Stimulated activated CD8-positive, alpha-beta memory T cell treated with anti-CD3 and anti-CD28 coated beads, Interleukin-4, amount 100 ng/mL, for 4 hours (primary cell): Measurements from ENCODE around the gene RPH3AL.
"Not testable (repeated sequence)": the region's sequence is repeated elsewhere in the genome, so short reads cannot be mapped to it uniquely, and the experiment has no call there.

Experiments
- DNase-seq, 2 donors: peaks; one replicate each; pipeline ENCODE4 v3.0.0-alpha.2; 2020; ENCODE audit warnings: low read depth in 2 of 2, low spot score in 1 of 2

The RPH3AL gene

GRCh38 chr17:227946-228615, 124.5 kb downstream of the RPH3AL start:
- DNase-seq: no peak

DNA sequence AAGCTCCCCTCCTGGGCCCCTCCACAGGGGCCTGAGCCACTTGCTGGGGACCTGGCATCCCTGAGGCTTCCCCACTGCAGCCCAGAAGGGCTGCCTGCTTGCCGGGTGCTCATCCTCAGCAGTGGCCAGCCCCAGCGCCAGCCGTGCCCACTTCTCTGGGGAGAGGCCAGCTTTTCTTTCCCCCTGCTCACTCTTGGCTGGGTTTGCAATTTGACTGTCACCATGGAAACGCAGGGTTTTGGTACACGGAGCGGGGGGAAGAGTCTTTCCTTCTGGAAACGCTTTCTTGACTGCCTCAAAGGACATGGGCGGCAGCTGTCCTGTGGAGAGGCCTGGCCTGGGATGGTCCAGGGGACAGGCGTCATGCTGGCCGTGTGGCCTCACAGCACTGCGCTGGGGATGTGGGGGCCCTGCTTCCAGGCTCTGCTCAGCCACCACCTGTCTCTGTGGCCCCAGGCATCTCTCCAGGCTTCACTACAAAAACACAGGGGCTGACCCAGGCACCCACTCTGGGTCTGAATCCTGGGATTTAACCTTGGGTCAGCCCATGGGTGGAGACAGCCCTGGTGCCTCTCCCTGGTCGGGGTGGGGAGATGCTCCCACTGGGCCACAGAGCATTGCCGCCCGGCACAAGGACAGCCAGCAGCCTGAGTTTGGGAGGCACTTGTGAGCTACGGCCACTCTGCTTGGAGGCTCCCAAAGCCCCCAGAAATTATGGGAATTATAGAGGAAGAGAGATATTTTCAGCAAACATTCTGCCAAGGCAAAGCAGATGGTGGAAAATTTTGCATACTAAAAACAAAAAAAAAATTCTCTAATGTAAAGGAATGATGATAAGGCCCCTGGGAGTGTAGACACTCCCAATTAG, 125.3 kb downstream of the RPH3AL start:
- DNase-seq: no peak

DNA sequence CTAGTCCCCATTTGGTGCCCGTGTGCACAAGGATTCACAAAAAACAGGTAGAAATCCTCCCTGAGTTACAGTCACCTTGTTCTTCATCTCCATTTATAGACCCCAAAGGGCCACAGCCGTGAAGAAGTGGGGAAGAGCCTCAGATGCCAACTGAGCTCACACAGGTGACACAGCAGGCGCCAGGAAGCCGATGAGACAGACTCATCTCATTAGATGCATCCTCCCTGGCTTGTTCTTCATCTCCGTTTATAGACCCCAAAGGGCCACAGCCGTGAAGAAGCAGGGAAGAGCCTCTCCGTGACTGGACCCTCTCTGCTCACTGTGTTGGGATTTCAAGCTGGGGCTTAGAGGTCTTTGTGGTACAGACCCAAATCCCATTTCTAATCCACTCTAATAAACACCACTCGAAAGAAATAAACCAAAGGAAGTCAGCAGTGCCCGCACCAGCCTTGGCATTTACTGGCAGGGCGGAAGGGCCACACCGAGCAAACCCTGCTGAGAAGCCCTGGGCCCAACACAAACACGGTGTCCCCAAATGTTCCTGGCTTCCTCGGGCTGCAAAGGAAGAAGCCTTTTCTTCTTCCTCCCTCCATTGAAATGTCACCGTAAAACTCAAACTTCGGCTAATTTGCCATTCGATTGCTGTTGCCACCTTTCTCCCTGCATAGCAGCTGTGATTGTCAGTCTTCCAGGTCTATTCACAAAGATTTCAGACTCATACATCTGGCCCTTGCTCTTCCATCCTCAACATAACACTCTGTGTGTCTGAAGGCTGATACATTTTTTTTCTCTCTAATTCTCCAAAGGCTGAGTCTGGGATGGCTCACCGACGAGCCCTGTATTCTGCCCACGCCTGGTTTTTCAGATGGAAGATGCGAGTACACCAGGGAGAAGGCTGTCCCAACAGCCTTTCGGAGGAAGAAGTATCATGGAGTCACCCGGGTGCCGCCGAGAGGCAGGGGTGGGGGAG, 126.2 kb downstream of the RPH3AL start:
- DNase-seq: no peak

GRCh38 chr17:225551-225950, 127.1 kb downstream of the RPH3AL start:
- no peak for DNase-seq

DNA sequence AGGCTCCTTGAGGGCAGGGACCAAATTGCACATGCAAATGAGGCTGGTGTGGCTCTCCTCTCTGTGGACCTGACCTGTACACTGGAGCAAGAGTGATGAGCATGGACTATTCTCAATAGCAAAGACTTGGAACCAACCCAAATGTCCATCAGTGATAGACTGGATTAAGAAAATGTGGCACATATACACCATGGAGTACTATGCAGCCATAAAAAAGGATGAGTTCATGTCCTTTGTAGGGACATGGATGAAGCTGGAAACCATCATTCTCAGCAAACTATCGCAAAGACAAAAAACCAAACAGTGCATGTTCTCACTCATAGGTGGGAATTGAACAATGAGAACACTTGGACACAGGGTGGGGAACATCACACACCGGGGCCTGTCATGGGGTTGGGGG, 128.0 kb downstream of the RPH3AL start:
- DNase-seq: not testable (repeated sequence)

DNA sequence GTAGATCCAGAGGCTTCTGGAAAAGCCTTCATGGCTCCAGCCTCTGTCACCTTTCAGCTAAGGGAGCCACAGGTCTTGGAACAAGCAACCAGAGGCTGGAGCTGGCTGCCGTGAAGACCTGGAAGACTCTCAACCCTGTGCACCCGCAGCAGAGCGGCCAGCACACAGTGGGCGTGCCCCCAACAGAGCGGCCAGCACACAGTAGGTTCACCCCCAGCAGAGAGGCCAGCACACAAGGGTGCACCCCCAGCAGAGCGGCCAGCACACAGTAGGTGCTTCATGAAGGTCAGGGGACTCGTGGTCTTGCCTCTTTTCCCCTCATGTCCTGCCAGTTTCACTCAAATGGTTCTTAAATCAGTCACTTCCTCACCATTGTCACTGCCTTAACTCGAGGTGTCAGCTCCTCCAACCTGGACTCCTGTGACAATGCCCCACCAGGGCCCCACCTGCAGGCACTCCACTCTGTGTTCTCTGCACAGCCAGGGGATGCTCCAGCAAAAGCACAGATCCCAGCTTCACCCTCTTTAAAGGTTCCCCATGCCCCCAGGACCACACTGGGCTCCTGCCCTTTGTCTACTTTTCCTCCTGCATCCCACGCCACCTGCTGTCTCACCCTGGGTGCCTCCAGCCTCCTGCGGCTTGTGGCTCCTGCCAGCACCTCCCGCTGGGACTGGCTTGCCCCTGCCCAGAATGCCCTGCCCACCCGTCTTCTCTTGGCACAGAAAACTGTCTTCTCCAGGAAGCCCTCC, 128.7 kb downstream of the RPH3AL start:
- DNase-seq: no peak

- DNase-seq: no peak
Measured at GRCh38 chr17:222172-222571, 130.4 kb downstream of the RPH3AL start.

- DNase-seq: no peak
Measured at GRCh38 chr17:219696-220095, 132.9 kb downstream of the RPH3AL start.

GRCh38 chr17:218432-219110, 134.0 kb downstream of the RPH3AL start:
- no peak for DNase-seq

- no peak for DNase-seq
Measured at GRCh38 chr17:216625-217024, 136.0 kb downstream of the RPH3AL start.

- DNase-seq: not testable (repeated sequence)
Measured at GRCh38 chr17:215563-216478, 136.8 kb downstream of the RPH3AL start.

DNA sequence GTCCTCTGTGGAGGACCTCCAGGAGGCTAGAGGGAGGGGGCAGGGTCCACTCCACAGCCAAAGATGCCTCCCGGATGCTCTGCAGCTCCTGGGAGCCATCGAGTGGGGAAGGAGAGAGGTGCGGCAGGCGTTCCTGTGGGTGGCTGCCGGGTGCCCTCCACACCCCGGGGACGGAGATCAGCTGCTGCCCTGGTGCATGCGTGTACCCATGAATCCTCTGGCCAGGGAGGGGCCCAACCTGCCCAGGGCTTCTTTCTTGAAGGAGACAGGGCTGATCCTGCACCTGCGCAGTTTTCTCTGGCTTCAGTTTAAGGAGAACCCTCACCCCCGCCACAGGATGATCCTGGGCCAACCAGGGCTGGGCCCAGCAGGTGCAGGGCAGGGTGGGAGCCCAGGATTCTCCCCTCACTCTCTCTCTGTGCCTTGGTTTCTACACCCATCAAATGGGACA, 137.7 kb downstream of the RPH3AL start:
- DNase-seq: no peak

DNA sequence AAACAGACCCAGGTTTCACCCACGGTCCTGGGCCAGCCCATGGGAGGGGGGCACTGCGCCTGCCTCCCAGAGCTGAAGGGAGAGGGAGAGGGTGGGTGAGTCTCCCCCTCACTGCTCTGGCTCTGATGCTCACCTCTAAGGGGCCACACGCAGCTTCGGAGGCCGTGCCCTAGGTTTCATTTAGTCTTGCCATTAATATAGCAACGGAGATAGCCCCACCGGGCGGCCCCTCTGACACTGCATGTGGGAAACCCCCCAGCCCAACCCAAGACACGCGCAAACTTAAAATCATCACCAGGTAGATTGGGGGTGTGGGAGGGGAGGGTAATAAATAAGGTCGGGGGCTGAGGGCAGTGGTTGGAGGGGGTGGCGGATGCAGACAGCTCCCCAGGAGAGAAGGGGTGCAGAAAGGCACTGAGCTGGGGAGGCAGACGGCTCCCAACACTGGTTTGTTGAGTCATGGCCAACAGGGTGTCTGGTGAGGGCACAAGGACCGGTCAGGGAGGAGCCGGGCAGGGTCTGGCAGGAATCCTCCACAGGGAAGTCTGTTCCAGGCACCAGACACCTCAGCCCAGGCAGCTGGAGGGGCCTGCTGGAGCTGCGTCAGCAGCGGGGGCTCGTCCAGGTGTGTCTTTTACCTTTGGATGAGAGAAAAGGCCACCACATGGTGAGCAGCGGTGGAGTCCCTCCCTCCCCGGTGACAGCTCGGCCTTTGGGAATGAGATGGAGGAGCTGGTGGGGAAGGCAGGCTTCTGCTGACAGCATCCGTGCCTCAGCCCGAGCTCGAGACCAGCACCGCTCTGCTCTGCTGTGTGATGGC, 139.1 kb downstream of the RPH3AL start:
- no peak for DNase-seq

- no peak for DNase-seq
Measured at GRCh38 chr17:210402-210801, 142.2 kb downstream of the RPH3AL start.

DNA sequence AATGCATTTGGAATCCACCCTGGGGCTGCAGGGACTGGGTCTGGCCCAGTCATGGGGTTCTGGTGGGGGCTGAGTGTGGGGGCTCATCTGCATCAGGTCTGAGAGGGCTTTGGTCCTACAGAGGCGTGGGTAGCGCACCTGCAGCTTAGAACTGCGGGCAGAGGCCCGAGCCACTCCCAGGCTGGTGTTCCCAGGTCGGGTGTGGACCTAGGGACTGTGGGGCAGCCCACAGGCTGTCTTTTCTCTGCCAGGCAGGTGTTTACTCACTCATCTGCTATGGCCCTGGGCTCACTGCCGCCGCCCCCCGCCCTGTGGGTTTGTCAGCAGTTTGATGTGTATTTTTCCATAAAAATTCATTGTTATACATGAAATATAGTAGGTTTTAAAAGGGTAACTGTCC, 144.2 kb downstream of the RPH3AL start:
- no peak for DNase-seq

DNA sequence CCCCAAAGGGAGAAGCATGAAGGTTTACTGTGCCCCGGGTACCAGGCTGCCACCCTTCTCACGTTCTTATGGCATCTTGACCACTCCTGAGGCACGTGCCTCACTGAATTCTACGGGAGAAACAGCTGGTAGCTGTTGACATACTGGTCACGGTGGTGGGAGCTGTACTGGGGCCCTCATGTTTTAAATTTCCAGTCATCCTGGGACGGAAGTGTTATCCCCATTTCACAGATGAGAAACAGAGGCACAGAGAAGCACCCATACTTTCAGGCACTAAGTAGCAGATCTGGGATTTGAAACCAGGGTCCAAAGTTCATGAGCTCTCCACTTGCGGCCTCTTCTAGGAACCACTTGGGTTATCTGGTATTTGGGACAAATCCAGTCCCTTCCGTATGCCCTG, 144.8 kb downstream of the RPH3AL start:
- DNase-seq: no peak

DNA sequence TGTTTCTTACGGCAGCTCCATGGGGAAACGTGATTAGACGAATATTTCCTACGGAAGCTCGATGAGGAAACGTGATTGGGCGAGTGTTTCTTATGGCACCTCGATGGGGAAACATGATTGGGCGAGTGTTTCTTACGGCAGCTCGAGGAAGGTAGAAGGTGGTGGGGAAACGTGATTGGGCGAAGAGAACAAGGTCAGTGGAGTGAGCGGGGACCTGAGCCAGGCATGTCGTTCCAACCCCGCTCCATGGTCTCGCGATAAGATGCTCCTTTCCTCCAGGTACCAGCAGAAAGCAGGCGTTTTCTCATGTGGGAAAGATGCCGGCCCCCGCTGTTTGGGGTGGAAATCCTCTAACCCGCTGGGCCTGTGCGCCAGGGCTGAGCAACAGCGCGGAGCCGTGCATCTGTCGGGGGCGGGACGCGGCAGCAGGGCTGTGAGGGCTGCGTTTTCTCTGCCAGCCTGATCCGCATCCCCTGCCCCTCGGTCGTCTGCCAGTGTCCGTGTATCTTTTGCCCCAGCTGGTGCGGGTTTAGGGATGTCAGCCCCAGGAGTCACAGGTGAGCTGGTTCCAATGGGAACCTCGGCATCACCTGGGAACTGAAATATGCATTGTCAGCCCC, 145.6 kb downstream of the RPH3AL start:
- DNase-seq: no peak

DNA sequence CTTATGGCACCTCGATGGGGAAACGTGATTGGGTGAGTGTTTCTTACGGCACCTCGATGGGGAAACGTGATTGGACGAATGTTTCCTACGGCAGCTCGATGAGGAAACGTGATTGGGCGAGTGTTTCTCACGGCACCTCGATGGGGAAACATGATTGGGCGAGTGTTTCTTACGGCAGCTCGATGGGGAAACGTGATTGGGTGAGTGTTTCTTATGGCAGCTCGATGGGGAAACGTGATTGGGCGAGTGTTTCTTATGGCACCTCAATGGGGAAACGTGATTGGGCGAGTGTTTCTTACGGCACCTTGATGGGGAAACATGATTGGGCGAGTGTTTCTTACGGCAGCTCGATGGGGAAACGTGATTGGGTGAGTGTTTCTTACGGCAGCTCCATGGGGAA, 146.1 kb downstream of the RPH3AL start:
- not testable (repeated sequence) for DNase-seq
